SKM-1 treated with dmso at 0.1 percent for 144 hours (cell line): Measurements from ENCODE around the gene GCK.

Source experiments
- DNase-seq: peaks from one replicate; lab custom pipeline; 2025; ENCODE audit not compliant: unreplicated experiment; lab: John Stamatoyannopoulos, UW

Gene GCK

DNA sequence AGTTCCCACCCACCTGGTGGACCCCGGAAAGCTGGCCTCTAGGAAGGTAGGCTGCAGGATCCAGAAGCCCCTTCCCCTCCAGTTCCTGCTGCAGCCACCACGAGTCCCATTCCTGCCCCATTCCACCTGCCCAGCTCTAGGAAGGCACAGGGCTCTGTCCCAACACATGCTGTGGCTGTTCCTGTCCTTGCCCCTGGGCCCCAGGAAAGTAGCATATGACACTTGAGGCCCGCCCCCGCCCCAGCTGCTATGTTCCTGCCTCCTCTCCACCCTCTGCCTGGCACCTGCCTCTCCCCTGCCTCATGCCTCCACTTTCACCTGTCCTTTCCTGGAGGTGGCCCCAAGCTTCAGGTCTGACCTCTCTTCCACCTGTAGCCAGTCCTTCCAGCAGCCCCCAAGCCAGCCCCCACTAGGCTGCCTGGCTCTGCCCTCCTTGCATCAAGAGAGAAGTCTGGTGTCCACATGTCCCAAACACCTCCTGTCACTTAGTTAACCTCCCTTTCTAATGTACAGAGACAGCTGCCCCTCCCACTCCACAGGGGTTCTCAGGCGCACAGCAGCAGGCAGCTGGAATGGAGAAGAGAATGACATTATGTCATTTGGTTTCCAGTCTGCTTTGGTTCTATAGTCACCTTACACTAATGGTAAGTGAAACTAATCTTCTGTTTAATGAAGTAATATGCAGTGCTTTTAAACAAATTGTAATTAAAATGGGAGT lies 34.3 kb upstream of the GCK start:
- no peak for DNase-seq

DNA sequence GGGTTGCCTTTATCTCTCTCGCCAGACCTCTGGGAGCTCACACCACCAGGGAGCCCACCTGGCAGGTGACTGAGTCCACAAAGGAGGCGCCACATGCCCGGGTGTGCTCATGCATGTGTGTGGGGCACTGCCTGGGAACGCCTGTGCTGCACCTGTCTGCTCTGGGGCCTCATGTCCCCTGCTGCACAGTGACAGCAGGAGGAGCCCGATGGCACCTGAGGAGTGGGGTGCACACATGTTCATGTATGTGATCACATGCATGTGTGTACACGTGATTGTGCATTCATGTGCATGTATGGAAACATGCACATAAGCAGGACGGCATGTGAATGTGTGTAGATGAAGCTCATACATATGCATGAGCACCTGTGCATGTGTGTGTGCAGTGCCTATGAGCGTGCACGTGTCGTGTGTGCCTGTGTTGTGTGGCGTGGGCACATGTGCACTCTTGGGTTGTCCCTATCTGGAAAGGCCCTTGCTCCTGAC lies 33.6 kb upstream of the GCK start:
- DNase-seq: no peak

DNA sequence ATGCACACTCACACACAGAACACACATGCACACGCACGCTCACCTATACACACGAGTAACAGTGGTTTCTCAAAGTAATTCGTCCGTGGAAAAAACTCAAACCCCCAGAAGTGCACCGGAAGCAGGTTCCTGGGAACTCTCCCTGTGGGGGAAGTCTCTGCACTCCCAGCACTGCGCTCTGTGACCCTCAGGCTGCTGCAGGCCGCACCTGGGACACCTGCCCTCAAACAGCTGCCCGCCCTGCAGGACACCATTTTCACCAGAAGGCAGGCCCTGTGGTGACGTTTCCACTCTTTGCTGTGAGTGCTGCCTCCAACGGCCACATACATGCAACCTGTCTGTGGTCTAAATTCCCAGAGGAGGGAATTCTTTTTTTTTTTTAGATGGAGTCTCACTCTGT lies 32.8 kb upstream of the GCK start:
- no peak for DNase-seq

- DNase-seq: no peak
Observed at GRCh38 chr7:44221231-44221791, 32.1 kb upstream of the GCK start.

- DNase-seq: no peak
Observed at GRCh38 chr7:44220358-44221112, 31.3 kb upstream of the GCK start.

- no peak for DNase-seq
Observed at GRCh38 chr7:44220046-44220357, 30.8 kb upstream of the GCK start.

DNA sequence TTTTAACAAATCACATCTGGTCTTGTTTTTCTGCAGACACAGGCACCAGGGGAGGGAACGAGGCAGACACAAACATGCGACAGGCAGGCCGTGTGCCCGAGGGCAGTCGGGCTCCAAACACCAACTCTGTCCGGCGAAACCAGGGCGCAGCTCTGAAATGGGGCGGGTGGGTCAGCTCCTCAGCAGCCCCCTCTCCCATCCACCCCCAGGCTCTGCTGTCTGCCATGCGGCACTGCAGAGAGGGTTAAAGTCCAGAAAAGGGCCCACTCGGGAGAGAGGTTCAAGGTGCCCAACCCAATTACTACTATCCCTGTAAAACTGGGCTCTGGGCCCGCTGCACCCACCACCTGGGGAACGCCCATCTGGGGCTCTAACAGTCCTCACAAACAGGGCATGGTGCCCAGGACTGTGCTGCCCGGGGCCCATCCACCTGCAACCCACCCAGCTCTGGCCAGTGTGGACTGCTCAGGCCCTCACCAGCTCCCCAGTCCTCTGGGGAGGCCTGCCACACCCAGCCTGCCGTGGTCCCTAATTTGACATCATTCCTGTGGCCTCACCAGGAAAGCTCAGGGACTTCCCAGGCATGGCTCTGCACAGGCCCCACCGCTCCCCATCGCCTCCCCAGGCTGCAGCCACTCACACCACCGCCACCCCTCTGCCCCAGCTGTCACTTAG lies 30.3 kb upstream of the GCK start:
- no peak for DNase-seq

DNA sequence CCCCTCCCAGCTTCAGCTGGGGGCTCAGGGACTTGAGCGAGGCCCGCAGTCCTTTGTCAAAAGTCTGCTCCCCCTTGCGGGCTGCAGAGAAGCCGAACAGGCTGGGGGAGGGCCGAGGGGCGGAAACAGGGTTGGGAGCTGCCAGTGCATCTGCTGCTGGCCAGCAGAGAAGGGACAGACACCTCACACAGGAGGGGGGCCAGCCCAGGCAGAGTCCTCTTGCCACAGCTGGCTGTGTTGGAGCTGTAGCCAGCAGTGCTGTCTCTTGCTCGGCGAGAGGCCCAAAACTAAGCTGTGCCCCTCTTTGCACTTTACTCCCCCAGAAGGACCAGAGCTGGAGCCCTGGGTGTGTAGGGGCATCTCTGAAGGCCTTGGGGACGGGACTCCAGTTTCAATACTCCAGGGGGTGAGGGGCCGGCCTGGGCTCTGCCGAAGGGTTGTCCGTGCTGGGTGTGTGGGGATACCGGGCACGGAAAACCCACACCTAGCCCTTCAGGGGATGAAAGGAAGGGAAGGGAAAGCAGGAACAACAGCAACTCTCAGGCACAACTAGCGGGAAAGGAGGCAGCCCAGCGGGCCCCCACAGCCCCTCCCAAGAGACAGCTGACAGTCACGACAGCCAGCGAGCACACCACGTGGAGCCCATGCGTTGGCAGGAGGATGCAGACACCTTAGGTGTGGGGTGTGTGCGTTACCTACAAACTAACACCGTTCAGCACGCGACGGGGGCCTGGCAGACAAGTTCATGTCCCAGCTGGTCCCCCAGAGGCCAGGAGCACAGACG lies 29.4 kb upstream of the GCK start:
- no peak for DNase-seq

- no peak for DNase-seq
Observed at GRCh38 chr7:44217852-44218402, 28.7 kb upstream of the GCK start.

GRCh38 chr7:44217223-44217714 lies 28.0 kb upstream of the GCK start:
- DNase-seq: no peak

GRCh38 chr7:44216521-44217222 lies 27.4 kb upstream of the GCK start:
- DNase-seq: no peak

GRCh38 chr7:44216019-44216418 lies 26.8 kb upstream of the GCK start:
- no peak for DNase-seq

DNA sequence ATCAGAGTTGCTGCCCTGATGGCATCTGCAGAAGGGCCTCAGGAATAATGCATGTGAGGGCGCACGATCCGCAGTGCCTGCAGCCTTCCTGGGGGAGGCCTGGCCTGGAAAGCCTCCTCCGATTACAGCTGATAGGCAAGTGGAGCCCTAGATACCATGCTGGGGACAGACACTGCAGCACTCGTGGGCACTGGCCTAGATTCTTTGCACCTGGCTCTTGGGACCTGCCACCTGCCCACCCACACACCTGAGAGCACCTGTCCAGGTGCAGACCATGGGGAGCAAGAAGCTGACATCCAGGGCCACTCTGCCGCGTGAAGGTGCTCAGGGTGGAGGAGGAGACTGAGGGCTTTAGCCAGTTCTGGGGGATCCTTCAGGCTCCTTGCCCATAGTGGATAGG lies 26.3 kb upstream of the GCK start:
- no peak for DNase-seq

DNA sequence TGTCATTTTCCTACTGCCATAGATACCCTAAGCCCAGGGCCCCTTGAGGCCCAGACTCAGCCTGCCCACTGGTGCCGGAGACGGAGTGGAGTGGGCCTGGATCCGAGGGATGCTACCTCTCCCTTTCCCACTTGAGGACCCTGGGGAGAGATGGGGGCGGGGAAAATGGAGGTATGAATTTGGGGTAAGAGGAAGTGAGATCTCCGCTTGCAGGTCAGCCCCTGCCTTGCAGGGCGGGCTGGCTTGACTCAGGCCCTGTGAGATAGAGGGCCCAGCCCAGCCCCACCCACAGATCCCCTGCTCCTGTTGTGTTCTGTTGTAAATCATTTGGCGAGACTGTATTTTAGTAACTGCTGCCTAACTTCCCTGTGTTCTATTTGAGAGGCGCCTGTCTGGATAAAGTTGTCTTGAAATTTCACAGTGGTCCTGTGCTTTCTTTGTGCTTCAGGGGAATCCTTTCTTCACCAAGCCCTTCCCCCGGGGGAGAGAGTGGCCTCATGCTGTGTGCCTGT lies 24.7 kb upstream of the GCK start:
- no peak for DNase-seq

- no peak for DNase-seq
Observed at GRCh38 chr7:44213206-44213876, 24.1 kb upstream of the GCK start.

GRCh38 chr7:44212581-44213184 lies 23.4 kb upstream of the GCK start:
- no peak for DNase-seq

DNA sequence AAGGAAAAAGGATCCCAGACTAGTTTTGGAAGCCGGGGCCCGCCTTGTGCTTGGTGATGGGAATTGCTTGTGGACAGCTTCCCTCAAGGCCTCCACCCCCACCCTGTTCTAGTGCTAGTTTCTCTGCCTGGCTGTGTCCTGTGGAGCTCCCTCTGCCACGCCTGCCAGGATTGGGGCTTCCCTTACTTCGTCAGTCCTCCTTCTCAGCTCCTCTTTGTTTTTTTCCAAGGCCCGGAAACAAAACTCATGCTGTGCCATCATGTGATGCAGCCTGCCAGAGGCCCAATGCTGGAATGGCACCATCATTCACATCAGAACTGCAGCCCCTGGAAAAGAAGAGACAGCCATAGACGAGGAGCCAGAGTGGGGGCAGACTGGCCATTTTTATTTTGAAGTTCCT lies 22.8 kb upstream of the GCK start:
- no peak for DNase-seq

- no peak for DNase-seq
Observed at GRCh38 chr7:44211126-44211675, 22.0 kb upstream of the GCK start.

- no peak for DNase-seq
Observed at GRCh38 chr7:44210107-44210506, 20.9 kb upstream of the GCK start.
